SKM-1 treated with dmso at 0.1 percent for 144 hours (cell line): ENCODE measurements around the gene SPATA7.

Experiments
- DNase-seq: peaks from one replicate; lab custom pipeline; 2025; ENCODE audit not compliant: unreplicated experiment; lab: John Stamatoyannopoulos, UW

Gene SPATA7

DNA sequence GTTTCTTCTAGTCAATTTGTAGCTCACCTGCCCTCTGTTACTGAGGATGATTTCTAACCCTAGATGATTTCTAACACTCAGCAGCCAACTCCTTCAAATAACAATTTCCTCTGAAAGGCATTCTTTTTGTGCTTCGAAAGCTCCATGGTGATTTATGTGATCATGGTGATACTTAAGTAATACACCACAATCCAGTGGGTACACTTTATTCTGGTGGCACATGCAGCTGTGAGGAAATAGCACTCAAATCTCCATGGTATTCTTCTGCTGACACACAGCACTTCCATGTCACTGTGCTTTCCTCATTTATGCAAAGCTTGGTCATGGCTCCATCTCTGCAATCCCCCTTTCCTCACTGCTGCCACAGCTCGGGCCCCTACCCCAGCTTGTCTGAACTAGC, 95.6 kb downstream of the SPATA7 start:
- DNase-seq = no peak

DNA sequence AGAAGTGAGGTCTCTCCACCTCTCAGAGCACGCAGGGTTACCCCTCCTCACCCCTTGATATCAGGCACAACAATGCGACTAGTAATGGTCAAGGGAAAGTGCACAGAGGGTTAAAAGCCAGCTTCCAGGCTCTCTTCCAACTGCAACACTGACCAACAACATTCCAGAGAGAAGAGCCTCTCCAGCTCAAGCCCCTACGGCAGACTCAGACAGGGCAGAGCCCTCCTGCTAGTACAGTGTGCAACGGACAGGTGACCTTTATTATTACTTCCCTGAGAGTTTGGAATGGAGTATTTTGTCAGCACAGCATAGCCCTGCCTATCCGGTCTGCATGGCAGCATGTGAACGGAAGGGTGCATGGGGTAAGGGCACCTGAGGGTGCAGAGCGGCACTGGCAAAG, 96.3 kb downstream of the SPATA7 start:
- DNase-seq = no peak

DNA sequence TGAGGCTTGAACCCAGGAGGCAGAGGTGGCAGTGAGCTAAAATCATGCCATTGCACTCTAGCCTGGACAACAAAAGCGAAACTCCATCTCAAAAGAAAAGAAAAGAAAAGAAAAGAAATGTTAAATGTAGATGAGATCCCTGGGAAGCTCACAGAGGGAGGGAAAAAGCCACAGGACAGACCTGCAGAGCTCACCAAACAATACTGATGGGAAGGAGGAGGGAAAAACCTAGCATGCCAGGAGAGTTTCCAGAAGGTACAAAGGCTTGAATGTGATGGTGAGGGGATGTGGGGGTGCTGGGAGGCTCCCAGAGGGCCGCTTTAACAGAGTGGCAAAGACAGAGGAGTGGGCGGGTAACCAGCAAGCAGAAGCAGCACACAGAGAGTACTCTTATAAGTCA, 97.1 kb downstream of the SPATA7 start:
- DNase-seq = no peak
